Effector CD4-positive, alpha-beta T cell (primary cell): ENCODE data around the gene FAM221B.
A peak's percentile ranks its signal among the peaks of the same experiment; 100 is the strongest.

Experiments
- DNase-seq: peaks from one replicate; pipeline ENCODE4 v3.0.0-alpha.2; 2020

The FAM221B gene

DNA sequence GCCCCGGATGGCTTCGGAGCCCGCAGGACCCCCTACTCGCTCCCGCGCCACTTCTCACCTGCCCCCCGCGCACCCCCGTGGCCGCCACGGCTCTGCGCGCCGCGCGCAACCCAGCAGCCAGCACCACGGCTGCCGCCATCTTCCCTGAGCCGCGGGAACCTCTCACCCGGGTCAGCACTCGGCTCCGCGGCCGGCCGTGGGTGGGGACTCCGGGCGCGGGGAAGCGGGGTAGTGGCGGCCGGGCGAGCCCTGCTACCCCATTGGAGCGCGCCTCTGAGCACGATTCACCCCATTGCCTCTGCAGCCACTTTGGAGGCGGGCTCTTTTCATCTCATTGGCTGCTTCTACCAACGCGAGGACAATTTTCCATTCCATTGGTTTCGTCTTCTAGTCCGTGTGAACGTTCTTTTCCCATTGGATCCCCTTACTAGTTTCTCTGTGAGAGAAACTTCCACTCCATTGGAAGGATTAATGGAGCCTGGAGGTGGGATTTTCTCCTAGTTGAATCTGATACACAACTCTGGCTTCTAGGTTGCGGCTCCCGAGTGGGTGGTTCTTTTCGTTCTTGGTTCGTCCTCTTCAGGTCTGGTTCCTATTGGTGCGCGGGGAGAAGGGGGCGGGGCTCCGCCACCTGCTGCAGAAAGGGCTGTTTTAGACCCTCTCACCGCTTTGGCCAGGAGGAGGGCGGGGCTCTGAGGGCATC, 13.5 kb downstream of the FAM221B start, which contains the start of gene HINT2:
Gene HINT2 (minus strand): TSS at position 202 of the 703 bp plus-strand sequence. CDS start 63 bp downstream, at position 139.
- peak; percentile 93 for DNase-seq

DNA sequence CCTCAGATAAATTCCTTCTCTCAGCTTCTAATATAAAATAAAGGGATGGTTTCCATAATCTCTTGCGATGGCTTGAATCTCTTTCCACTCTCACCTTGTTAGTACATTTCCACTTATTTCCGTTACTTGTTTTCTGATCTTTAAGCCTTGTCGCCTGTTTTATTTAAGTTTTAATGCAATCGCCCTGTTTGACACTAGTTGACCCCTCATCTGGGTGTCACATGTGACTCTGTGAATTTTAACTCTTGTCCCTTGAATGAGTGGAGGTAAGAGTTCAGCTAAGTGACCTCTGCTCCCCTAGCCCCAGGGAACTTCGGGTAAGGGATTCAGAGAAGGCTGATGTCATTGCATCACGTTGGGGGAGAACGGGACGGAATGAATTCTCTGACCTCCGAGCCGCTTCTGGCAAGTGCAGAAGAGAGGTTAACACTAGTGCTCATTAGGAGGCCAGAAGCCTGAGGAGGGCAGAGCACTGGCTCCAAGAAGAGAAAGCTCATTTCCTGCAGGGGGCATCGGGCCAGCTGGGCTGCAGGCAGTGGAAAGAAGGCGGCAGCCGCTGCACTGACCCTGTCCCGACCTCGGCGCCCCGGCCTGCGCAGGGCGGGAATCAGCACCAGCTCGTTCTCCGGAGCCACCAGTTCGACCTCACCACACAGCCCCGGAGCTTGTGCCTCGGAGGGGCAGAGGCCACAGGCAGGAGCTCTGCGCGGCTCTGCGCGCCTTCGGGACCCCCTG, 14.3 kb downstream of the FAM221B start:
- DNase-seq = no peak

DNA sequence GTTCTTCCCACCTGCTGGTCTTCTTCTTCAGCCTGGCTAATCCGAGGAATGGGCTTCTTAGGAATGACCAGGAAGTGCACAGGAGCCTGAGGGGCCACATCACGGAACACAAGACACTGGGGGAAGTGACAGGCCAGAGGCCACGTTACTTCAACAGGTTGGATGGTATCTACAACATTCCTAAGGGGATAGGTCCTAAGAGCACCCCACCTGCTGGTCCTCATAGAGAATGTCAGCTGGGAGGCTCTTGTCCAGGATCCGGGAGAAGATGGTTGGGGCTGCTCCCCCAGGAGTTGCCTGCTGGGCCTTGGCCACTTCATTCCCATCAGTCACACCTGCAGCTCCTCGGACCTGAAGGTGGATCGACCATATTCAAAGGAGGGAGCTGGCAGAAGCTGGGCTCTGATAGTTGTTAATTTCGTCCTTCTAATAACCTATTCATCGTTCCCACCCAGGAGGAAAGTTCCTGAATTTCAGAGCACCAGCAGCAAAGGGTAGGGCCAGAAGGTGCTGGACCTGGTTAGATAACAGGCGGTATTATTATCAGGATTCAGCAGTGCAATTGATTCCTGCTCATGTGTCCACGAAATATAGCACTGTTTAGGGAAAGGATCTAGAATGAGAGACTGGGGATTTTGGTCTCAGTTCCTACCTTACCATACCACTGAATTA, 15.0 kb downstream of the FAM221B start:
- no peak for DNase-seq

DNA sequence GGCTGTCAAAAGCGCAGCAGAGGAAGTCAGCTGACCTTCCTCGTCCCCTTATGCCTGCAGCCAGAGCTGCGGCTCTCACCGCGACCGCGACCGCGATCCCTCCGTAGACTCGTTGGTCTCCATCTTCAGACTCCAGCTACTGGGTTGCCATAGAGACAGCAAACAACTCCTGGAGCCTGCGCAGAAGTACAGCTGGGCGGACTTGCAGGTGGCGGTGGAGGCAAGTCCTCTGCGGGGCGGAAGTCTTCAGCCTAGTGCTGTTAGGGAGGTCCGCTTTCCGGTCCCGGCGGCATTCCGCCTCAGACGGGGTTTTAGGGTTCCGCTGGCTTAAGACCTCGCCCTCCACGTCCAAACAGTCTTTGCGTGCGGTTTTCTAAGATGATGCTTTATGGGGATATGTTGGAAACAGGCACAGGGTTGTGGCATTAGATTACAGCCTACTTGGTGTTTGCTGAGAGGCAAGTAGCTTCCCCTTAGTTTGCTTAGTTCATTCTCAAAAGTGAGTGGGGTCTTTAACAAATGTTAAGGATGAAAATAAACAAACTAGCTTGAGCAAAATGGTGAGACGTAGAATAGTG, 16.4 kb downstream of the FAM221B start, which contains the start of gene SPAG8:
Gene SPAG8 (minus strand): TSS at position 238 of the 578 bp plus-strand sequence. CDS start 115 bp downstream, at position 123.
- DNase-seq = peak; percentile 95

DNA sequence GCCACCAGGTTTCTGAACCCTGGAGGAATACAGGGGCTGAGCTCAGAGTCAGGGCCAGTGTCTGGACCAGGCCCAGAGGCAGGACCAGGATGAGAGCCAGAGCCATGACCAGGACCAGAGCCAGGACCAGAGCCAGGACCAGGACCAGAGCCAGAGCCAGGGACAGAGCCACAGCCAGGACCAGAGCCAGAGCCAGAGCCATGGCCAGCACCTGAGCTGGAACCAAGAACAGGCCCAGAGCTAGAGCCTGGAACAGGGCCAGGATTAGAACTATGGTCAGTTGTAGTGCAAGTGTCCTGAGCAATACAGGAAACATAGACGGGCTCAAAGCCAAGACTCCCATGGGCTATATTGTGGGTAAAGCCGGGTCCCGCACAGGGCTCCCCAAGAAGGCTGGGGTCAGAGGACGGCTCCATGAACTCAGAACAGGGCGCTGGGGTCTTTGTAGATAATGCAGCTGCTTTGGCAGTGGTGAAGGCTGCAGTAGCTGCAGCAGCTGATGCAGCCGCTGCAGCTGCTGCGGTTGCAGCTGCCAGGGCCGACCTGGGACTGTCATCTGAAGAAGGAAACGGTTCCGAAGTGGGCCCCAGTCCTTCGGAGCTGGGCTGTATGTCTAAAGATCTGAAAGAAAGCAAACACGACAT, 17.0 kb downstream of the FAM221B start:
- no peak for DNase-seq

DNA sequence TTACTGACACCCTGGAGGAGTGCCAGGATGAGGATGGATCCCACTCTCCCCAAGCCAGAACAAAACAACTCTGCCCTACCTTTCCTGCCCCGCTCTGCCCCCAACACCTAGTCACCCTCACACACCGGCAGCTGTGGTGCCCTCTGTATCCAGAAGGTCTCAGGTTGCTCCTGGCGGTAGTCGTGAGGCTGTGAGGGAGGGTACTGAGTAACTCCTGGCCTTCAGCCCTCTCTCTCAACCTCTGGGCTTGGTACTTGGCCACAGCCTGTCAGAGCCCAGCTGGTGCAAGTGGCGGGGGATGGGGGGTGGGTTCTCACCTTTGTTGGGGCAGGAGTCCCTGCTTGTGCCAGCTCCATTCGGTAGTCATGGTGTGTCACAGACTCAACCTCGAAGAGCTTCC, 18.4 kb downstream of the FAM221B start:
- no peak for DNase-seq

DNA sequence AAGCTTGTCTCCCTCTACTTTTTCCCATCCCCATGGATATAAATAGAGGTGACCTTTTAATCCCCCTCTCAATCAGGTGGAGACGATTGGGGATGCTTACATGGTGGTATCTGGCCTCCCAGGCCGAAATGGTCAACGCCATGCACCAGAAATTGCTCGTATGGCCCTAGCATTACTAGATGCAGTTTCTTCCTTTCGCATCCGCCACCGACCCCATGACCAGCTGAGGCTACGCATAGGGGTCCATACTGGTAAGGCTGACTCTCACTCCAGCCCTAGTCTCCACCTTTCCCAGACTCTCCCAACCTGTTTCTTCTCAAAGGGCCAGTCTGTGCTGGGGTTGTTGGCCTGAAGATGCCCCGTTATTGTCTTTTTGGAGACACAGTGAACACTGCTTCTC, 20.1 kb downstream of the FAM221B start:
- DNase-seq = no peak

DNA sequence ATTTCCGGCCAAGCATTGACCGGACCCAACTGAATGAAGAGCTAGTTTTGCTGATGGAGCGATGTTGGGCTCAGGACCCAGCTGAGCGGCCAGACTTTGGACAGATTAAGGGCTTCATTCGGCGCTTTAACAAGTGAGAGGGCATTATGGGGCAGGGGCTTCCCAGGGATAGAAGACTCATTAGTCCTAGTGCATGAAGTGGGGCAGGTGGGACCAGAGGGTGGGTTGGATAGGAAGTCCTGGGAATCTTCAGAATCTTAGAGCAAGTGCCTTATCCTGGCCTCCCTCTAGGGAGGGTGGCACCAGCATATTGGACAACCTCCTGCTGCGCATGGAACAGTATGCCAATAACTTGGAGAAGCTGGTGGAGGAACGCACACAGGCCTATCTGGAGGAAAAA, 22.4 kb downstream of the FAM221B start:
- no peak for DNase-seq

DNA sequence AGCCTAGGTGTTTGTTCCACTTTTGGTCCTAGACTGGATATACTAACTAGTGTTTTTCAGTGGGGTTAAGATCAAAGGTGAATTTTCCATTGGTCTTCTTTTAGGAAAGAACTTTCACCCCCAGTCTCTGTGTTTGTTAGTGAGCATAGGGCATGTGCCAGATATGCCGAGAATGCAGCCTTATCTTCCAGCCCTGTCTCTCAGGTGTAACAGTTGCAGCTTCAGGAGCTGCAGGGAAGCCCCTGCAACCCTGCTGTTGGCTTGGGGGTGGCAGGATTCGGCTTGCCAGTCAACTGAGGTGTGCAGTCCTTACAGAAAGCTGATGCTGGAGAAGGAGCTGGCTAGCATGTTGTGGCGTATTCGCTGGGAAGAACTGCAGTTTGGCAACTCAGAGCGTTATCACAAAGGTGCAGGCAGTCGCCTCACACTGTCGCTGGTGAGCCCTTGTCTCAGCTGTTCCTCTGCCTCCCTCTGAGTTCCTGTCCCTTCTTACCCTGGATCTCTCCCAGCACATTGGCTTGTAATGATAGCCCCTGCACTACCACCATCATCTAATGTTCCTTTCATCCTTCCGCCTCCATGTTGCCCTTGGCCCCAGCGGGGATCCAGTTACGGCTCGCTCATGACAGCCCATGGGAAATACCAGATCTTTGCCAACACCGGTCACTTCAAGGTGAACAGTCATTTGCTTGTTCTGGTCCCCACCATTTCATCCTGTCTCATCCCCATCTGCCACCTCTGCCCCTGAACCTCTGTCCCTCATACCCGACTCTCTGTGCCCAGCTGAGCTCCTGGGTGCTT, 27.0 kb downstream of the FAM221B start:
- no peak for DNase-seq

DNA sequence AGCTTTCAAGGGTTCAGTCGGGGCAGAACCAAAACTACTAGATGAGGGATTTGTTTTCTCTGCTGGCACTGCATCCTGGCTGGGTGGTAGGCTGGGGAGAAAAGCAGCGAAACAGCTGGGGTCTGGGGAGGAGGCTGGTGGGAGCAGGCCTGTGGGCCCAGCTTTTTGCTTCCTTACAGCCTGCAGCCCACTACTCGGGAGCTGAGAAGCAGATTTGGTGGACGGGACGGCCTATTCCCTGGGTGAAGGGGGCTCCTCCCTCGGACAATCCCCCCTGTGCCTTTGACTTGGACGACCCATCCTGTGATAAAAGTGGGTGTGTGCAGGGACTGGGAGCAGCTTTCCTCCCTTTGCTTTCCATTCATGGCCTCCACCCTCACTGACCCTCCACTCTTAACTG, 28.0 kb downstream of the FAM221B start:
- DNase-seq = no peak

DNA sequence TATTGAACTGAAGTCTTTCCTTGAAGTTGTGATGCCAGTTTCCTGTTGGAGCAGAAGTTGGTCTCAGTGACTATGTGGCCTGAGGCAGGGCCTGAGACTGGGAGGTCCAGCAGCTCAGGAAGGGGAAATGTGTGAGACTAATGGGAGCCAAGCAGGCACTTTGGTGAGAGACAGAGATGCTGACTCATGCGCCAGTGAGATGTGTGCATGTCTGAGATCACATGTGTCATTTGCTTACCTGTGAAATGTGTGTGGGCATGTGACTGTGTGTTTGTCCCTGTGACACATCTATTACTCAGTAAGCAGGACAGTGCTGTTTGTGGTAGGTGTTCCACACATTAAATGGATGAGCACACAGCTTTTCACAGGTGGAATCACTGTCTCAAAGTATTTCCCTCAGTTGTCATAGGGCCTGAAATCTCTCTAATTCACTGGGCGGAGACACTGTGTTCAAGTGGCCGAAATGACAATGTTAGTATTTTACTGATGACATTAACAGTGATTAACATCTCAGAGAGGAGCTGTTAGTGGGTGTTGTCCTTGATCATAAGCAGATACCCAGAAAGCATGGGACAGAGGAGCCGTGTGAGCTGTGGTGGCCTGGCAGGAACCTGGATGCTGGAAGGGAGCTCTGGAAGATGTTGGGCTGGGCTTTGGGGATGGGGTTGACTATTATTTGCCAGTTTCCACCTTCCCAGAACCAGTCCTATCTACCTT, 29.7 kb downstream of the FAM221B start:
- no peak for DNase-seq

DNA sequence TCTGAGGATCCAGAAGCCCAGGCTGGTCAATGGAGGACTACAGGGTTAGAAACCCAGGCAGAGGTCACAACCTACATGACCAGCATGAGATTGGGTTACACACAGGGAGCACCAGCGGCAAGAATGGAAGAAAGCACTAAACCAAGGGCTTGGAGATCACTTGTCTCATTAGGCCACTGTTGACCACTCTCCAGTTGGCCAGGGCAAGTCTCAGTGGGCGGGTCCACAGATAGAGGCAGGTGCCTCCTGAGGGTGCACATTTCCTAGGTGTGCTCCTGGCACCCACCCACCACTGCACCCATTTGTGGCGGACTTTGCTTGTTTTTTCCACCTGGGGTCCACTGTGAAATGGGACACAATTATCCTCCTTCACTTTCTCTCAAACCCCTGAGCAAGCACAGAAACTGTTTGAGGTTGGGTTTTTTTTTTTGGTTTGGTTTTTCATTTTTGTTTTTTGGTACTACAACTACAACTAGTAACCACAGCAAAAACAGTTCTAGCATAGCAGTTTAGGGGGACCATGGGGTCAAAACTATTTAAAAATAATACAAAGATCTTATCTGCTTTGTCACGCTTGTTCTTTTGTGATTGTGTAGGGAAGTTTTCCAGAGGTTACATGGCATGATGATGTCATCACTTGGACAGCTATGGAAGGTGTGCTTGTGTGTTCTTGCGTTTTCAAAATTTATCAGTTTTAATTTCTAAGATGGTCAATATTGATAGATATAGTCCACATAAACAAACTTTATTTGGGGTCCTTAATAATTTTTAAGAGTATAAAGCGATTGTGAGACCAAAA, 31.0 kb downstream of the FAM221B start:
- DNase-seq = no peak

DNA sequence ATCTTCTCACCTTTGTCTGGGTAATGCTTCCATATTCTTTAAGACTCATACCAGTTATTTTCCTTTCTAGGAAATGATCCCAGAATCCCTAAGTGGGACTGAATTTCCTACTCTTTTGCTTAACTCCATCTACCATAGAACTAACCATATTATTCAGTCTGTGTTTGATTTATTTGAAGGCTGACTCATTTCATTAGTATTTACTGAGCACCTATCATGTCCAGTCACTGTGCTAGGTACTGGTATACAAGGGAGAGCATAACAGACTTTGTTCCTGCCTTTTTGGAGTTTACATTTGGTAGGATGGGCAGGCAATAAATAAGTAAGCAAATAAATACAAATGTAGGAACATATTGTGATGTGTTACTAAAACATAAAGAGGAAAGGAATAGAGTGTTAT, 32.8 kb downstream of the FAM221B start:
- no peak for DNase-seq

DNA sequence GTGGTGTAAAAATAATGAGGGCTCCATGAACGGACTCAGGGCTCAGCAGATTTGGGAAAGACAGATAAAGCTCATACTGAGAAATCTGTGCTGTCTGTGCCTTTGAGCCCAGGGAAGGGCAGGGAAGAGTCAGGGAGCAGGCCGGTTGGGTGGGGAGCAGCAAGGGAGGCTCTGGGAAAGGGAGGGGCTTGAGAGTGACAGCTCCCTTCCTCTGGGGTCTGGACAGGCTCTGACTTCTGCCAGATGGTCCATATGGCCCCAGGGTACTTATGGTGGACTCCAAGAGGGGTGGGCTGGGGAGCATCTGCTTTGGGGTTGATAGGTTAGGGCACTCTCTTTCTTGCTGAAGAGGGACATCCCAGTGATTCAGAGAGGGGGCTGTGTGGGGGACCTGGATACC, 35.1 kb downstream of the FAM221B start:
- DNase-seq = no peak

DNA sequence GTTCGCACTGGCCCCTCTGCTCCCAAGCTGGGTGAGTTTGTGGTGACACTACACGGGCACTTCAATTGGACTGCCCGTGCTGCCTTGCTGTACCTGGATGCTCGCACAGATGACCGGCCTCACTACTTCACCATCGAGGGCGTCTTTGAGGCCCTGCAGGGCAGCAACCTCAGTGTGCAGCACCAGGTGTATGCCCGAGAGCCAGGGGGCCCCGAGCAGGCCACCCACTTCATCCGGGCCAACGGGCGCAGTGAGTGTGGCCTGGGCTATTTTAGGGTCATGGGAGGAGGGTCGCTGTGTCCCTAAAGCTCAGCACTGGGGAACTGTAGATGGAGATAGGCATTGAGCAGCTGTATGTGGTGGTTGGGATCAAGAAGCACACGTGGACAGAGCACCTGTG, 35.7 kb downstream of the FAM221B start:
- no peak for DNase-seq

DNA sequence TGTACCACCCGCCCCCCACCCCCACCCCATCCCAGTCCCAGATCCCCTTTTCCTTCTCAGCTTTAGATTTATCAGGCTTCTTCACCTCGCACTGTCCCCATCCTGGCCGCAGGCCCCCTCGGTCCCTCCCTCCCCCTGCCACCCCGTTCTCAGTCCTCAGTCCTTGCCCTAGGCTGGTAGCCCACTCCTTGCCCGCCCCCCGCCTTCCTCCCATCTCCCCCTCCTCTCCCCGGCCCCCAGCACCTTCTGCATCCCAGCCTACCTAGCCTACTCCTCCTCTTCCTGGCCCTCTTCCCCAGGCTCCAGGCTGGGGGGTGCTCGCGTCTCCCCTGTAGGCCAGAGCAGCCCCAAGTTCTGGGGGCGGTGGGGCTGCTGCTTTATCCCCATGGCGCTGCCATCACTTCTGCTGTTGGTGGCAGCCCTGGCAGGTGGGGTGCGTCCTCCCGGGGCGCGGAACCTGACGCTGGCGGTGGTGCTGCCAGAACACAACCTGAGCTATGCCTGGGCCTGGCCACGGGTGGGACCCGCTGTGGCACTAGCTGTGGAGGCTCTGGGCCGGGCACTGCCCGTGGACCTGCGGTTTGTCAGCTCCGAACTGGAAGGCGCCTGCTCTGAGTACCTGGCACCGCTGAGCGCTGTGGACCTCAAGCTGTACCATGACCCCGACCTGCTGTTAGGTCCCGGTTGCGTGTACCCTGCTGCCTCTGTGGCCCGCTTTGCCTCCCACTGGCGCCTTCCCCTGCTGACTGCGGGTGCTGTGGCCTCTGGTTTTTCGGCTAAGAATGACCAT, 36.3 kb downstream of the FAM221B start:
- no peak for DNase-seq

DNA sequence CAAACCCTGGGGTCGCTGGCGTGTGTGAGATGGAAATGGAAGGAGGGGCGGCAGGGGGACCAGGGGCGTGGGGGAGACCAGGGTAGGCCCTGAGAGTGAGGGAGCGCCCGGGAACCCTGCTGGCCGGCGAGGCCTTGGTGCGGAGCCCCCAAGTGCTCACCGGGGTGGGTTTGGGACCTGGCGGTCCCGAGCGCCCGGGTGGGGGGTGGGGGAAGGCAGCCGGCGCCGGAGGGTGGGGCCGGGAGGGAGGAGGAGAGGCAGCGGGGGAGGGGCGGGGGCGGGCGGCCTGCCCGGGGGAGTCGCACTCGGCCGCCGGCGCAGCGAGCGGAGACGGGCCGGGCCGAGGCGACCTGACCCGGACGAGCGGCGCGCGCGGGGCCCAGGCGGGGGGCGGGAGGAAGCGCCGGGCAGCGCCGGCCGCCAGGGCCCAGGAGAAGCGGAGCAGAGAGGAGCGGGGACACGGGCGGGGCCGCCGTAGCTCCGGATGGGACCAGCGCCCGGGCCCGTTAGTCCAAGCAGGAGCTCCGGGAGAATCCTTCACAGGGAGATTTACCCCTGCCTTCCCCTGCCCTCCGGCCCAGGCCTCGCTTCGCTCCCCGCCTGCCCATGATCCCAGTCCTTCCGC, 37.1 kb downstream of the FAM221B start, which contains the start of gene NPR2:
Gene NPR2 (plus strand): TSS at position 295 of the 625 bp plus-strand sequence. CDS start 818 bp downstream, outside the sequence.
- no peak for DNase-seq

DNA sequence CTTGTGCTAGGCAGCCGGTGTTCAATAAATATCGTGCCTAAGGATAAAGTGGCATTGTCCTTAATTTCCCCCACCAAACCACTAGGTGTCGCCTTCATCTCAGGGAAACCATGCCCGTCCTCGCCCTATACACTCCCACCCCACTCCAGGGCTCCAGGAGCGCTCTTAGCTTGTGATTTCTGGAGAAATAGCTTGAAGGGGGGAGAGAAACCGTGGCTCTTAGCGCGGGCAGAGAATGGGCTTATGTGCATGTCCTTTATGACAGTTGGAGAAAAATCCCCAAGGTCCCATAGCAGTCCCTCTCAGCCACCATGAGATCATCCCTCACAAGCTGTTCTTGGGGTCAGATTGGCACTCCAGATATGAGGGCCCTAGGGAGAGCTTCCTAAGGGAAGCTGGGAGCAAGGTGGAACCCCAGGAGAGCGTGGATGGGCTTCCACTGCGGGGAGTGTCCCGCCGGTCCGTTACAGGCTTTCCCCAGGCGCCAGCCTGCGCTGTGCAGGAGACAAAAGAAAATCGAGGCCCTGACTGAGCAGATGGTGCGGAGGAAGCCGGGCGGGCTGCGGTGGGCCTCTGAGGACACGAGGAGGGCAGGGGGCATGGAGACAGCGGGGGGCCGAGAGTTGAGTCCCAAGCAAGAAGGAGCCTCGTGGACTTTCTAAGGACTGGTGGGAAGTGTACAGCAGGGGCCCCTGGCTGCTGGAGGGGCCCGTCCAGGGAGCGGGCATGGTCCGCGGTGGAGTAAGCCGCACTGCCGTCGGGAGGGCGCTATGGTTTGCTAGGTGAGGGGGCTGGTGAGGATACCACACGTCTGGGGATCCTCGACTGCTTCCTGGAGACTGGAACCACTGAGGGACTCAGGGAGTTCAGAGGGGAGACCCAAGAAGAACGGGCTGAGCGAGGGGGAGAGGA, 37.9 kb downstream of the FAM221B start:
- DNase-seq = peak; percentile 54
